Dendritic cell treated with granulocyte-macrophage colony-stimulating factor and Interleukin-4, amounts not matched to agents 40 ng/mL and 50 ng/mL, for 4 days (primary cell): Measurements from ENCODE around the gene C1orf50.

Source experiments
- H3K27ac Mint-ChIP-seq: one replicate; pipeline ENCODE4 v1.8.0; 2022; ENCODE audit warnings: mild to moderate bottlenecking, mixed read lengths
- H3K27me3 Mint-ChIP-seq: one replicate; pipeline ENCODE4 v1.8.0; 2022; ENCODE audit warnings: mild to moderate bottlenecking, mixed read lengths
- H3K36me3 Mint-ChIP-seq: one replicate; pipeline ENCODE4 v1.8.0; 2022; ENCODE audit warnings: low read depth, mixed read lengths
- H3K4me1 Mint-ChIP-seq: one replicate; pipeline ENCODE4 v1.8.0; 2022; ENCODE audit warnings: low read depth, mixed read lengths
- H3K4me3 Mint-ChIP-seq: one replicate; pipeline ENCODE4 v1.8.0; 2022; ENCODE audit warnings: mild to moderate bottlenecking, moderate library complexity, mixed read lengths
- H3K9me3 Mint-ChIP-seq: one replicate; pipeline ENCODE4 v1.8.0; 2022; ENCODE audit warnings: mixed read lengths
- intact Hi-C: fragments of 100-400 bp; cut with micrococcal nuclease; formaldehyde crosslinking; loops from one replicate; pipeline ENCODE4 v1.15.0; 2022

Gene C1orf50

DNA sequence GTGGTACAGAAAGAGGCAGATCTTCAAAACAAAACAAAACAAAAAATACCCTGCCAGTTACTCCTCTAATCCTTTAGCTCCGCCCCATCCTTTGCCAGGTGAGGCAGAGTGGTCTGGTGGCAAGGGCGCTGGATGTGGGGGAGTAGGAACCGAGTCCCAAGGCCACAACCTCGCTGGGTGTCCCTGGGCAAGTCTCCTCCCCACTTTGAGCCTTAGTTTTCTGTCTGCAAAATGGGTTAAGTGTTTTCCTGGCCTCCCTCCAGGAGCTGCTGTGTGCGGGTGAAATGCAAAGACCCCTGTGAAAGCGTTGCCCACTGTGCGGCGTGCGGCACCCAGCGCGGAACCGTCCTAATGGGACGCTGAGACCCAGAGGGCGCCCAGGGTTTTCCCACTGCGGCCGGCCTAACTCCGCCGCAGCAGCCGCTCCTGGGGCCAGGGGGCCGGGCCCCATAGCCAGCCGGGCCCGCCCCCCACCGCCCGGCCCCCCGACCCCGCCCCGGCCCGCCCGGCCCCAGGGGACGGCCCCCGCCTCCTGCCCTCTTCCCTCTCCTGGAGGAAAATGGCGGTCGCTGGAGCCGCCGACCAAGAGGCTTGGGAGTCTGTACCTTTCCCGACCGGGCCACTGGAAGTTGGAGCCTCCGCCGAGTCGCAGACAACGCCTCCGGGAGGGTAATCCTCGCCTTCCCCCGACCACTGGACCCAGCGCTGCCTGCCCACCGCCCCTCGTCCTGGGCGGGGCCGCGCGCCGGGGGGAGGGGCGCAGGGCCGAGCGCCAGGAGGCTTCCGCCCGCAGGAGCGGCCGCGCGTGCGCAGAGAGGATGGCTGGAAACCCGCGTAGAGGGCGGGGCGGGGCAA, 49.8 kb downstream of the C1orf50 start, which contains the start of the genes ERMAP and SVBP:
Gene ERMAP (plus strand): TSS at position 538 of the 855 bp plus-strand sequence. CDS start 13,327 bp downstream, outside the sequence.
Gene SVBP (minus strand): TSS at position 813 of the 855 bp plus-strand sequence. CDS start 853 bp downstream, outside the sequence.
- Mint-ChIP-seq H3K9me3 (no peaks in the 10 kb centered on the region), H3K27me3 (no peaks in the 10 kb centered on the region), H3K4me3 (peak within 1 kb of the TSS; percentile 85), H3K4me1 (peaks cover 38% of the 10 kb centered on the region), H3K36me3 (peaks cover 23% of the 10 kb centered on the region), H3K27ac (peak within 1 kb of the TSS; percentile 90)
- intact Hi-C loops = loop anchor here (1.0 to 2.0 kb wide), 2 partner anchors 29 to 50 kb away; partner anchors contain the start of genes C1orf50, P3H1 and ZNF691

DNA sequence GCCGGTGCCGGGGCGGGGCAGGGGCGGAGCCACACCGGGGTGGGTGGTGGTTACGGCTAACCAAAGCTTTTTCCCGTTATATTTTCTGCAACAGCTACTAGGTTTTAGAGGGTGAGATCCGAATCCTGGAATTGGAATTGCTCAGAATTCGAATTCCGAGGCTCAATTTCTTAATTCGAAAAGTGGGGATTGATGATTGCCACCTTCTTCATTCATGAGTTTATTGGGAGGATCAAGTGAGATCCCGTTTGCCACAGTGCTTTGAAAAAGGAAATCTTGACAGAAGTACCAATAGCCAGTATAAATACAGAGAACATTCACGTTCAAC, 50.4 kb downstream of the C1orf50 start:
- H3K36me3 Mint-ChIP-seq = peaks cover 23% of the 10 kb centered on the region
- no peaks in the 10 kb centered on the region for H3K9me3 Mint-ChIP-seq
- intact Hi-C loops = loop anchor here (2.0 kb wide), 1 partner anchor 51 kb away; the partner anchor contains the start of genes C1orf50 and P3H1
- peak overlapping the region; percentile 90 for H3K27ac Mint-ChIP-seq
- H3K4me3 Mint-ChIP-seq = peak overlapping the region; percentile 85
- H3K27me3 Mint-ChIP-seq = no peaks in the 10 kb centered on the region
- peaks cover 42% of the 10 kb centered on the region for H3K4me1 Mint-ChIP-seq

DNA sequence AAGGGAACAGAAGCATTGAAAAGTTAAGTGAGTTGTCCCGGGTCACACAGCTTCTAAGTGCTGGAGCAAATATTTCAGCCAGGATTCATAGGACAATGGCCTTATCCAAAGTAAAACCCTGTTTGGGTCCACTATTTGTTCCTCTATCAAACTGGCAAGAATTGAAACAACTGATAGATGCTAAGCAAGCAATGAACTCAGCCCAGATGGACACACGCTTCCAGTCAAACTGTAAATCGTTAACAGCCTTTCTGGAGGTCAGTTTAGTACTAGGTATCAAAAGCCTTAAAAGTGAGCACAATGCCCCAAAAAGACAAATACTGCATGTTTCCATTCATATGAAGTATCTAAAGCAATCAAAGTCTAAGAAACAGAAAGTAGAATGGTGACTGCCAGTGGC, 50.9 kb downstream of the C1orf50 start:
- Mint-ChIP-seq H3K36me3 (peaks cover 23% of the 10 kb centered on the region), H3K9me3 (no peaks in the 10 kb centered on the region), H3K27me3 (no peaks in the 10 kb centered on the region), H3K27ac (no peak overlapping the region), H3K4me3 (no peak overlapping the region), H3K4me1 (peaks cover 48% of the 10 kb centered on the region)
- intact Hi-C loops = loop anchor here (2.0 kb wide), 1 partner anchor 51 kb away; the partner anchor contains the start of genes C1orf50 and P3H1

DNA sequence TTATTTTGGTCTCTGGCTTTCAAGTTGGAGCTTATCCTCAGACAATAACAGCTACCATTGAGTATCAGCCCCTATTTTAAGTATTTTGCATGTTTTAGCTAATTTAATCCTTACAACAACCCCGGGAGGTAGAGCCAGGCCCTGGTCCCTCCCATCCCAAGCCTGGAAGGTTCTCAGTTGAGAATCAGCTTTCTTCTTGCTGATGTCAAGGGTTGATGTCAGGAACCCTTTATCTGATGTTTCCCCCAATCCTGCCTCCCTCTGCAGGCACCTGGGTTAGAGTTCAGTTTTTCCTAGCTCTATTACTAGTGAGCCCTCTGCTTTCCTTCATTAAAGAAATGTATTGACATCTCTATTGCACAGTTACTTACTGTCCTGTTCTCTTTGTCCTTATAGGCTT, 53.8 kb downstream of the C1orf50 start:
- no peaks in the 10 kb centered on the region for H3K9me3 Mint-ChIP-seq
- H3K4me1 Mint-ChIP-seq = peaks cover 49% of the 10 kb centered on the region
- H3K27me3 Mint-ChIP-seq = no peaks in the 10 kb centered on the region
- intact Hi-C loops = no loop called here
- peak overlapping the region; percentile 49 for H3K27ac Mint-ChIP-seq
- no peak overlapping the region for H3K4me3 Mint-ChIP-seq
- peaks cover 21% of the 10 kb centered on the region for H3K36me3 Mint-ChIP-seq

DNA sequence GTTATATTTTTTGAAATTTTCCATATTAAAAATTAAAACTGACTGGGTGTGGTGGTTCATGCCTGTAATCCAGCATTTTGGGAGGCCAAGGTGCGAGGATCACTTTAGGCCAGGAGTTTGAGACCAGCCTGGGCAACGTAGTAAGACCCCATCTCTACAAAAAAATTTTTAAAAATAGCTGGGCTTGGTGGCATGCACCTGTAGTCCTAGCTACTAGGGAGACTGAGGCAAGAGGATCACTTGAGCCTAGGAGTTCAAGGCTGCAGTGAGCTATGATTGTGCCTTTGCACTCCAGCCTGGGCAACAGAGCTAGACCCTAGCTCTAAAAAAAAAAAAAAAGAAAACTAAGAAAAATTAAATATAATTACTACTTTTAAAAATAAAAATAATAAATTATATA, 54.6 kb downstream of the C1orf50 start:
- H3K27me3 Mint-ChIP-seq = no peaks in the 10 kb centered on the region
- no peaks in the 10 kb centered on the region for H3K9me3 Mint-ChIP-seq
- no peak overlapping the region for H3K27ac Mint-ChIP-seq
- intact Hi-C loops = no loop called here
- H3K36me3 Mint-ChIP-seq = peaks cover 30% of the 10 kb centered on the region
- H3K4me3 Mint-ChIP-seq = no peak overlapping the region
- H3K4me1 Mint-ChIP-seq = peaks cover 40% of the 10 kb centered on the region

DNA sequence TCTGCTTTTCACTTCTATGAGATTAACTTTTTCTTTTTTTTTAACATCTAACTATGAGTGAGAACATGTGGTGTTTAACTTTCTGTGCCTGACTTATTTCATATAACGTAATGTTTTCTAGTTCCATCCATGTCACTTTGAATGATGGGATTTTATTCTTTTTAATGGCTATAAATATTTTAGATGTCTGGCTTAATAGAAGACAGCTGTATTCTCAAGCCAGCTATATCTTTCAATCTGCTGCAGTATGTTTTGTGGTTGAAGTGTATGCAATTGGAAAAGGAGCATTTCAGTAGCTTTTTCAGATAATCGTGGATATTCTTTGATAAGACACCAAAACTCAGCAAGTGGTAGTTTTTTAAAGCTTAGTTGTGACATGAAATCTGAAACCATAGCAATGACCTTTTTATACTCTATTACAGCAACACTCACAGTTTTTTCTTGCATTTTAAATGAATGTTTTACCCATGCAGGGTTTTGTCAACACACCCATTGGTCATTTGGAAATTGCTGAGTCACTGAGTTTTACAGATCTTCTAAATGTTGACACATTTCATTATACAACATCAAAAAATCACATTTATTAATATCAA, 55.8 kb downstream of the C1orf50 start:
- no peaks in the 10 kb centered on the region for H3K9me3 Mint-ChIP-seq
- H3K4me3 Mint-ChIP-seq = no peak overlapping the region
- intact Hi-C loops = no loop called here
- no peak overlapping the region for H3K27ac Mint-ChIP-seq
- H3K36me3 Mint-ChIP-seq = peaks cover 30% of the 10 kb centered on the region
- H3K27me3 Mint-ChIP-seq = no peaks in the 10 kb centered on the region
- H3K4me1 Mint-ChIP-seq = peaks cover 36% of the 10 kb centered on the region

DNA sequence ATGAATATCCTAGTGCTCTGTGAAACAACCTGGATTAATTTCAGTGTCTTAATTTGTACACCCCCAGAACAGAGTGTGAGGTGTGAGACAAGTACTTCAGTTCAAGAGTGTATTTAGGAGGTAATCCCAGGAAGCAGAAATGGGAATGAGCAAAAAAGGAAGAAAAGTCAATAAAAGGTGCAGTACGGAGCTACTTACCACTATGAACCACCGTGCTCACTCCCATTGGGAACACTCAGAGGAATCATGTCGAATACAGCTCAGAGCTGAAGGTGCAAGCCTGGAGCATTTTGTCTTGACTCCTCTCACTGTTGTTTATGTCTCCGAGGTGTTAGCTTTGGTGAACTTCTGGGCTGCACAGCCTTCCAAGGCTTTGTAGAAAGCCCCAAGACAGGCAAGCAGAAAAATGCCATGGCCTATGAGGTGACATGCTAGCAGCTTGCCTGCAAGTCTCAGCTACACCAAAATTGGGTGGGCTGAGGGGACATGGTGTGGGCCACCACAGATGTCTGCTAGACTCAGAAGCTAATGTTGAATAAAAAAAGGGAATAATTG, 57.5 kb downstream of the C1orf50 start:
- Mint-ChIP-seq H3K27me3 (no peaks in the 10 kb centered on the region), H3K36me3 (peaks cover 33% of the 10 kb centered on the region), H3K4me1 (peaks cover 23% of the 10 kb centered on the region), H3K27ac (no peak overlapping the region), H3K4me3 (no peak overlapping the region), H3K9me3 (no peaks in the 10 kb centered on the region)
- intact Hi-C loops = no loop called here

DNA sequence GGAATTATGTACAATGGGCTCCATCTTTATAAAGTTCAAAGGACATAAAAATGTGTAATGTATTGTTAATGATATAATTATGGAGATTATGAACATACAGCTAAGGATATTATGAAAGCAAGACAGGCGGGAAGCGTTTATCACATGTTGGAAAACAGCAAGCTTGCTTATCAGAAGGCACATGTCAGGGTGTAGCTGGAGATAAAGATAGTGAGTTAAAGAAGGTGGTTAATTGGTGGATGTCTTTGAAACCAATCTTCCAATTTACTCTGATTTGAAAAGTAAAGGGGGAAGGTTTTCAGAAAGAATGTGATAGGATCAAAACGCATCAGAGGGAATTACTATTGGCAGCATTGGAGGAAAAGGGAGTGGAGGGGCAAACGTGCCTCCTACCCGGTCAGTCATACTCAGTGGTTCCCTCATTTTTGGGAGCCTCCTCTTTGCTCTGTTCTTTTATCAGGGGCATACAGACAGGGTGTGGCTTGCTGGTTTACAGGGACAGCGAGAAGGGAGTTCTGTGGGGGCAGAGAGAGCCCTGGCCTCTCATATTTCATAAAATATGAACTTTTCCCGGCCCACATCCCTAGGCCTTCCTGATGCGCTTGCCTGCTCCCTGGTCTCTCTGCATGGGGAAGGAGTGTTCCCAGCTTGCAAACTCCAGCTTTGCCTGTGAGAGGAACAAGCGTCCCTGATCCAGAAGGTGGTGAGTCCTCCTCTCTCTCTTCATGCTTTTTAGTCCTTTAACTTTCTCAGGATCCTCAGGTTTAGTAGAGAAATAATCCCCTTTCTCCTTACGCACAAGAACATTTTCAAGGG, 58.2 kb downstream of the C1orf50 start:
- Mint-ChIP-seq H3K36me3 (peaks cover 34% of the 10 kb centered on the region), H3K9me3 (no peaks in the 10 kb centered on the region), H3K27me3 (no peaks in the 10 kb centered on the region), H3K27ac (no peak overlapping the region), H3K4me3 (no peak overlapping the region), H3K4me1 (peaks cover 19% of the 10 kb centered on the region)
- intact Hi-C loops = no loop called here
